Keratinocyte (primary cell): ENCODE data around the gene LATS1.

Experiments
- CTCF ChIP-seq, 3 experiments: IDR thresholded peaks in 1 of 3; conservative IDR thresholded peaks in 1 of 3; optimal IDR thresholded peaks in 1 of 3; 2 replicates in 2 of 3; 3 replicates in 1 of 3; pipeline versions ENCODE3 to v1.5.1; 2011; ENCODE audit warnings: low read length in 3 of 3, mild to moderate bottlenecking in 3 of 3, moderate library complexity in 2 of 3, control low read depth in 1 of 3, inconsistent platforms in 1 of 3; ENCODE audit not compliant: insufficient read depth in 2 of 3; ENCODE audit errors: extremely low read depth in 1 of 3
- EZH2 ChIP-seq: IDR thresholded peaks from one replicate; pipeline ENCODE4 v1.6.1; 2012; ENCODE audit warnings: inconsistent platforms, mild to moderate bottlenecking, low read length, moderate library complexity

GRCh38 chr6:149657441-149657840, 60.5 kb downstream of the LATS1 start:
- TF ChIP-seq CTCF (optimal IDR thresholded peaks at IDR 0.05 in 1 of 3, IDR thresholded peaks at IDR 0.05 in 1 of 3, conservative IDR thresholded peaks at IDR 0.05 in 1 of 3; ENCODE audit: extremely low read depth in 1 of 3, insufficient read depth in 2 of 3, low read length in 3 of 3): no peak
- no peak for TF ChIP-seq EZH2
